ELR (cell line): ENCODE results near the gene SDHC.
"Not testable (repeated sequence)": the region's sequence is repeated elsewhere in the genome, so short reads cannot be mapped to it uniquely, and the experiment has no call there.

Experiments used
- DNase-seq: peaks from one replicate; pipeline ENCODE4 v3.0.0-alpha.2; 2015; ENCODE audit warnings: low read depth

SDHC gene

GRCh38 chr1:161388639-161389038 is 74.5 kb downstream of the SDHC start:
- DNase-seq, result no peak

DNA sequence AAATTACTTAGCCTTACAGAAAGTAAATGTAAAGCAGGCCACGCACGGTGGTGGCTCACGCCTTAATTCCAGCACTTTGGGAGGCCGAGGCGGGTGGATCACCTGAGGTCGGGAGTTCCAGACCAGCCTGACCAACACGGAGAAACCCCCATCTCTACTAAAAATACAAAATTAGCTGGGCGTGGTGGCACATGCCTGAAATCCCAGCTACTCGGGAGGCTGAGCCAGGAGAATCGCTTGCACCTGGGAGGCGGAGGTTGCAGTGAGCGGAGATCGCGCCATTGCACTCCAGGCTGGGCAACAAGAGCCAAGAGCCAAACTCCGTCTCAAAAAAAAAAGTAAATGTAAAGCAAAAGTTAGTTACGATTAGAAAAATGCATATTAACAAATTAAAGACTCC is 75.0 kb downstream of the SDHC start:
- DNase-seq, result not testable (repeated sequence)

- peak; percentile 98 for DNase-seq
Measured at GRCh38 chr1:161389691-161390558, 75.7 kb downstream of the SDHC start.

- peak; percentile 51 for DNase-seq
Measured at GRCh38 chr1:161390559-161390858, 76.3 kb downstream of the SDHC start.

- not testable (repeated sequence) for DNase-seq
Measured at GRCh38 chr1:161391136-161391535, 77.0 kb downstream of the SDHC start.

- no peak for DNase-seq
Measured at GRCh38 chr1:161391611-161392010, 77.4 kb downstream of the SDHC start.

- no peak for DNase-seq
Measured at GRCh38 chr1:161393151-161393550, 79.0 kb downstream of the SDHC start.

- not testable (repeated sequence) for DNase-seq
Measured at GRCh38 chr1:161397038-161397437, 82.9 kb downstream of the SDHC start.

- DNase-seq, result no peak
Measured at GRCh38 chr1:161398900-161399256, 84.7 kb downstream of the SDHC start.

DNA sequence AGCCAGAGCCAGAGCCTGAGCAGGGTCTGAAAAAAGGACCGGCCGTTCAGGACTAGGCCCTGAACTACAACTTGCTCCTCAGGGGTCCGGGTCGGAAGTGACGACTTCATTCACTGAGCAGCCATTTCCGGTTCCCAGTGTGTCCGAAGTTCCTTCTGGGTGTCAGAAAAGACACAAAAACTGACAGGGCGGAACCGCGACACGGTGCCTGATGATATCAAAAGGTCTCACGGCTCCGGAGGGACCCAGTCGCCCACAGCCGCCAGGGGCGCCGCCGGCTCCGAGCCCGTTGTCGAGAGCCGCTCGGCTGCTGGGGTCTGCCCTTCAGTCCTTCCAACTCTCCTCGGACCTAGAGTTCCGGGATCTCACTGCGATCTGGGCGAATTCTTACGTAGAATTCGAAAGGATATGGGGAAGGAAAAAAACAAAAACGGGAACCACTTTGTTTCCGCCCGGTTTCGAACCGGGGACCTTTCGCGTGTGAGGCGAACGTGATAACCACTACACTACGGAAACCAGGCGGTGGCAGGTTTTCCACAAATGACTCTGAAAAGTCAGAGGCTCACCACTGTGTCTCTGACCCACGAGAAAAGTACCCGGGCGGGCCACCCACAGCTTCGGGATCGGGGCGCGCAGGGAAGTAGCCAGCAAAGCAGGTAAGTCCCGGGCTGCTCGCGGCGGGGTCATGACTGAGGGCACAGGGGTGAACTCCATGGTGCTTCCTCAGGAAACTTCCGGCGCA is 85.2 kb downstream of the SDHC start:
- peak; percentile 97 for DNase-seq

GRCh38 chr1:161402446-161402845 is 88.3 kb downstream of the SDHC start:
- DNase-seq, result no peak

DNA sequence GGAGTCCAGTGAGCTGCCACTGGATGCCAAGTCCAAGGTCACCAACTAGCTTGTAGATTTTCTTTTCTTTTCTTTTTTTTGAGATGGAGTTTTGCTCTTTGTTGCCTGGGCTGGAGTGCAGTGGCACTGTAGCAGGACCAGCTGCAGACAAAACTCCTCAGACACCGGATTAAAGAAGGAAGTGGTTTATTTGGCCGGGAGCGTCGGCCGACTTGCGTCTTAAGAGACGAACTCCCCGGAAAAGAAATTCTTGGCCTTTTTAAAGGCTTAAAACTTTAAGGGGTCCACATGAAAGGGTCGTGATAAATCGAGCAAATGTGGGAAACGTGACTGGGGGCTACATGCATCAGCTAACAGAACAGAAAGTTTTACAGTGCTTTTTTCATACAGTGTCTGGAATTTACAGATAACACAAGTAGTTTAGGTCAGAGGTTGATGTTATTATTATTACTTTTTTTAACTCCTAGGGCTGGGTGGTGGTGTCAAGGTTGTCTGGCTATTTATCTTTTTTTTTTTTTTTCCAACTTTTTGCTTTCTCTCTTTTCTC is 89.9 kb downstream of the SDHC start:
- DNase-seq, result no peak

DNA sequence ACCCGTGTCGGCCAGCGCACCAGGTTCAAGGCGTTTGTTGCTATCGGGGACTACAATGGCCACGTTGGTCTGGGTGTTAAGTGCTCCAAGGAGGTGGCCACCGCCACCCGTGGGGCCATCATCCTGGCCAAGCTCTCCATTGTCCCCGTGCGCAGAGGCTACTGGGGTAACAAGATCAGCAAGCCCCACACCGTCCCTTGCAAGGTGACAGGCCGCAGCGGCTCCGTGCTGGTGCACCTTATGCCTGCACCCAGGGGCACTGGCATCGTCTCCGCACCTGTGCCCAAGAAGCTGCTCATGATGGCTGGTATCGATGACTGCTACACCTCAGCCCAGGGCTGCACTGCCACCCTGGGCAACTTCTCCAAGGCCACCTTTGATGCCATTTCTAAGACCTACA is 92.4 kb downstream of the SDHC start:
- DNase-seq, result not testable (repeated sequence)

- DNase-seq, result no peak
Measured at GRCh38 chr1:161407451-161407985, 93.3 kb downstream of the SDHC start.

DNA sequence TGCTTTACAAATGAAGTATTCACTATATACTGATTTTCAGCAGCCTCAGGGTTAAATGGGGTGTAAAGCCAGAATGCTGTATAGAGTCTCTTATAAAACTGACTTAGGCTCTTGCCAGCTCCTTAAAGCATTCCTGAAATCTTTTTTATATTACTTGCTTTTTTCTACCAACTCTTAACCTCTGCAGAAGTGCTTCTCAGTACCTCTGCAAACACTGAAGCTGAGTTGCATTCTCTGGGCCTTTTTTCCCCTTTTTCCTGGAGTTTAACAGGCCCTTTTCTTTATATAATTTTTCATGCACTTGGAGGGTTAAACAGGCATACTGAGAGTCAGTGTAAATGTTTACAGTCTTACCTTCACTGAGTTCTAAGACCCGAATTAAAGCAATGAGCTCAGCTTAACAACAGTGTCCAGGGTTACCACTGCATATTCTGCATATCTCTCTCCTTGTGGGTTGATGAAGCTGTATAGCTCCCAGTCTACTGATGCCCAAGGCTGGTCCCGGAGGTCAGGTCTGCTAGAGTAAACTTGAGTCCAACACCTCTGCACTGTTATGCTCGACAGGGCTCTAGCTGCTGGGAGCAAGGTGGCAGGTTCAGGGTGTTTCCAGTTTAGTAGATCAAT is 94.4 kb downstream of the SDHC start:
- DNase-seq, result no peak

- not testable (repeated sequence) for DNase-seq
Measured at GRCh38 chr1:161409848-161410635, 95.9 kb downstream of the SDHC start.

DNA sequence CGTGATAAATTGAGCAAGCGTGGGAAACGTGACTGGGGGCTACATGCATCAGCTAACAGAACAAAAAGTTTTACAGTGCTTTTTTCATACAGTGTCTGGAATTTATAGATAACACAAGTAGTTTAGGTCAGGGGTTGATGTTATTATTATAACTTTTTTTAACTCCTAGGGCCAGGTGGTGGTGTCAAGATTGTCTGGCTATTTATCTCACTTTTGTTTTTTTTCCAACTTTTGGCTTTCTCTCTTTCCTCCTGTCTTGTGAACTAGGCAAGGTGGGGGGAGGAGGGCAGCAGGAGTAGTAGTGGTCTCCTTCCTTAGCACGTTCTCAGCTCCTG is 96.4 kb downstream of the SDHC start:
- not testable (repeated sequence) for DNase-seq
